HepG2 (cell line): ENCODE measurements around the gene ZBTB7C. TPM values are rescaled to one million over a fixed set of nuclear protein-coding genes. Genes with fewer than 3 reads are reported as not detected.

Experiments
- ATAC-seq: fragments of 200-7000 bp; cut with Tn5 transposase; 3 replicates; pipeline ENCODE4 v1.9.1; 2020; ENCODE audit warnings: mild to moderate bottlenecking, moderate library complexity
- BruUV-seq: library from RNA; stranded (reverse); fragments of 400-500 nt; replicated peaks from 2 replicates; lab custom pipeline; 2021; lab: Mats Ljungman, UMichigan
- CTCF ChIA-PET: fragments of 300-600 bp; formaldehyde crosslinking; extraction: SDS; loops from one replicate; lab custom pipeline; 2021; ENCODE audit warnings: low total read pairs, inconsistent platforms, low intra/inter-chr PET ratio; lab: Yijun Ruan, JAX
- POLR2A ChIA-PET: fragments of 350-600 bp; sonication (Branson Sonifier 250); formaldehyde crosslinking; loops from one replicate; lab custom pipeline; 2020; ENCODE audit warnings: antibody characterized with exemption, inconsistent platforms; lab: Yijun Ruan, JAX
- DNase-seq: peaks from one replicate; pipeline ENCODE4 v3.0.0-alpha.2; 2015; ENCODE audit warnings: low spot score
- FAIRE-seq: peaks from 3 replicates; lab custom pipeline; 2011; peaks lifted over from hg19 to GRCh38; lab: Jason Lieb, UNC
- H2AFZ ChIP-seq: one replicate; pipeline ENCODE4 v1.6.1; 2011; ENCODE audit warnings: low read length, inconsistent platforms
- H3K27ac ChIP-seq: fragments of 300-600 bp; 3 replicates; pipeline ENCODE4 v1.8.0; 2011; ENCODE audit warnings: mixed run types, mild to moderate bottlenecking, mixed read lengths, low read length, inconsistent platforms; ENCODE audit not compliant: insufficient read depth; ENCODE audit errors: extremely low read length
- H3K27me3 ChIP-seq, 2 experiments: fragments of 200-600 bp in 1 of 2; 2 replicates in 1 of 2; 3 replicates in 1 of 2; pipeline versions ENCODE4 v1.6.0 to v1.8.0; 2011; ENCODE audit warnings: low read length in 2 of 2, mild to moderate bottlenecking in 2 of 2, moderate library complexity in 2 of 2, inconsistent platforms in 1 of 2; ENCODE audit not compliant: insufficient read depth in 2 of 2, control insufficient read depth in 1 of 2
- H3K36me3 ChIP-seq, 2 experiments: fragments of 200-600 bp in 1 of 2; replicated peaks in 1 of 2; 2 replicates in 1 of 2; 3 replicates in 1 of 2; pipeline versions ENCODE4 v1.5.1 to v1.8.0; 2011; ENCODE audit warnings: low read length in 2 of 2, inconsistent platforms in 1 of 2; ENCODE audit not compliant: insufficient read depth in 2 of 2, control insufficient read depth in 1 of 2
- H3K4me1 ChIP-seq: 2 replicates; pipeline ENCODE4 v1.5.1; 2012; ENCODE audit warnings: low read length, inconsistent platforms; ENCODE audit not compliant: insufficient read depth
- H3K4me2 ChIP-seq: 2 replicates; pipeline ENCODE4 v1.6.0; 2011; ENCODE audit warnings: low read depth, low read length, inconsistent platforms
- H3K4me3 ChIP-seq, 3 experiments: fragments of 200-600 bp in 1 of 3; sonication (generic), shearing (Covaris generic) in 1 of 3; replicated peaks in 1 of 3; 2 replicates each; pipeline ENCODE4 v1.5.1; 2011 to 2016; ENCODE audit warnings: low read length in 3 of 3, inconsistent platforms in 2 of 3, low read depth in 2 of 3, mild to moderate bottlenecking in 2 of 3, control low read depth in 1 of 3, mixed read lengths in 1 of 3; ENCODE audit not compliant: insufficient read depth in 1 of 3
- H3K79me2 ChIP-seq: one replicate; pipeline ENCODE4 v1.6.1; 2011; ENCODE audit warnings: low read length, inconsistent platforms; ENCODE audit not compliant: insufficient read depth
- H3K9ac ChIP-seq: 2 replicates; pipeline ENCODE4 v1.6.0; 2011; ENCODE audit warnings: mild to moderate bottlenecking, low read depth, low read length, inconsistent platforms; ENCODE audit not compliant: insufficient read depth
- H3K9me3 ChIP-seq: 2 replicates; pipeline ENCODE4 v1.5.1; 2012; ENCODE audit warnings: mild to moderate bottlenecking, low read length
- H4K20me1 ChIP-seq: 2 replicates; pipeline ENCODE4 v1.6.0; 2011; ENCODE audit warnings: inconsistent platforms, mild to moderate bottlenecking, low read length, moderate library complexity; ENCODE audit not compliant: insufficient read depth
- ATF5 ChIP-seq: sonication (generic); formaldehyde crosslinking; IDR thresholded peaks from 2 replicates; pipeline ENCODE4 v1.4.0; 2020; ENCODE audit warnings: mild to moderate bottlenecking, low read depth, missing genetic modification reagents
- CENPX ChIP-seq: sonication (generic); formaldehyde crosslinking; IDR thresholded peaks from 2 replicates; pipeline ENCODE4 v1.9.0; 2021; ENCODE audit warnings: mild to moderate bottlenecking, missing genetic modification reagents, moderate library complexity
- IKZF5 ChIP-seq: IDR thresholded peaks from 2 replicates; pipeline ENCODE4 v1.6.1; 2018; ENCODE audit warnings: missing genetic modification reagents, mild to moderate bottlenecking, missing compliant biosample characterization
- PHF20 ChIP-seq: sonication (generic); formaldehyde crosslinking; IDR thresholded peaks from 2 replicates; pipeline ENCODE4 v1.5.0; 2020; ENCODE audit warnings: mild to moderate bottlenecking, missing genetic modification reagents
- RBAK ChIP-seq: sonication (generic); formaldehyde crosslinking; IDR thresholded peaks from 2 replicates; pipeline ENCODE4 v1.5.1; 2020; ENCODE audit warnings: mild to moderate bottlenecking, missing genetic modification reagents
- RORA ChIP-seq: sonication (generic); formaldehyde crosslinking; IDR thresholded peaks from 2 replicates; pipeline ENCODE4 v1.5.0; 2020; ENCODE audit warnings: mild to moderate bottlenecking, missing genetic modification reagents, moderate library complexity
- SIX4 ChIP-seq: sonication (generic); formaldehyde crosslinking; IDR thresholded peaks from 2 replicates; pipeline ENCODE4 v1.4.0; 2020; ENCODE audit warnings: missing genetic modification reagents
- TAF15 ChIP-seq: fragments of 200-400 bp; formaldehyde crosslinking; IDR thresholded peaks from one replicate; pipeline ENCODE4 v1.6.1; 2018; ENCODE audit warnings: mild to moderate bottlenecking, low read depth, low read length; ENCODE audit not compliant: poor library complexity, severe bottlenecking
- XRCC5 ChIP-seq: fragments of 200-400 bp; formaldehyde crosslinking; optimal IDR thresholded peaks from 2 replicates; pipeline ENCODE3; 2017; ENCODE audit warnings: mild to moderate bottlenecking, low read length
- ZBTB40 ChIP-seq, 2 experiments: fragments of 450-650 bp in 1 of 2; sonication (generic) in 1 of 2; formaldehyde crosslinking in 1 of 2; IDR thresholded peaks; 2 replicates each; pipeline versions ENCODE4 v1.6.1 to v1.8.0; 2016 to 2022; ENCODE audit warnings: antibody characterized with exemption in 1 of 2, mild to moderate bottlenecking in 1 of 2, missing genetic modification reagents in 1 of 2
- WGBS: methylation state at CpG from one replicate; pipeline ENCODE4 v1.1.6; 2017; ENCODE audit warnings: low lambda C conversion rate; 5-methylcytosine and 5-hydroxymethylcytosine counted together
- in situ Hi-C: cut with HindIII; loops from 2 replicates; pipeline ENCODE4 v1.10.0; 2017; ENCODE audit warnings: low pct_unique_long_range_greater_than_20kb; ENCODE audit not compliant: extremely low pct_ligation_motif_present
- intact Hi-C: fragments of 100-400 bp; cut with micrococcal nuclease; formaldehyde crosslinking; loops from one replicate; pipeline ENCODE4 v1.10.0; 2022; ENCODE audit not compliant: unreplicated experiment
- polyA plus RNA-seq, 8 experiments: library from polyadenylated mRNA; depleted of rRNA in 3 of 8; stranded (reverse) in 7 of 8; unstranded in 1 of 8; fragments of >200 nt; fragmentation: Illumina TruSeq in 4 of 8; extraction: Trizol in 4 of 8; gene quantifications; 2 replicates each; pipeline versions ENCODE4 v1.2.1 to v1.2.3, GENCODE V29; 2011 to 2016; ENCODE audit warnings: low read depth in 4 of 8, missing spikeins in 1 of 8, mixed read lengths in 1 of 8; ENCODE audit not compliant: insufficient read depth in 1 of 8
- total RNA-seq, 5 experiments: library from RNA; depleted of rRNA; stranded (reverse); fragments of >200 nt; fragmentation: Illumina TruSeq; extraction: Trizol; gene quantifications; 2 replicates each; pipeline ENCODE4 v1.2.3, GENCODE V29; 2016; ENCODE audit warnings: low read depth in 1 of 5

ZBTB7C gene
- total and polyA plus RNA-seq, 2 of the 13 experiments (the other 11 are each of a cell fraction or from before 2014, with no cell fraction given): 0.01 to 0.04 TPM

GRCh38 chr18:48030616-48031480 lies 378.3 kb downstream of the ZBTB7C start:
- no peaks in the 10 kb centered on the region for H3K9me3 ChIP-seq
- BruUV-seq: no TSS peak
- no peak overlapping the region for H3K4me3 ChIP-seq
- intact Hi-C loops: loop anchor here (5.0 kb wide), 1 partner anchor 416 kb away; no protein-coding TSS in a partner anchor
- FAIRE-seq: peak; percentile 74
- 27% methylated on average over 3 of the region's 4 CpGs for WGBS
- H3K4me2 ChIP-seq: no peak overlapping the region
- H3K27me3 ChIP-seq: peaks cover 0 to 16% of the 10 kb centered on the region in 2 experiments; a peak in 3 of 5 replicates
- H4K20me1 ChIP-seq: no peaks in the 10 kb centered on the region
- no peaks in the 10 kb centered on the region for H3K36me3 ChIP-seq
- H3K4me1 ChIP-seq: no peaks in the 10 kb centered on the region
- ATAC-seq: peak; percentile 94
- no peak overlapping the region for H2AFZ ChIP-seq
- ChIA-PET POLR2A (no interaction called here), CTCF (interaction anchor here (1.1 to 1.4 kb wide), 3 partner anchors 315 to 416 kb away, joined by 4 to 21 read pairs (median 5); no protein-coding TSS in a partner anchor)
- no peak overlapping the region for H3K27ac ChIP-seq
- peak; percentile 48 for DNase-seq
- in situ Hi-C loops: loop anchor here (10.0 kb wide), 1 partner anchor 314 kb away; no protein-coding TSS in a partner anchor
- H3K79me2 ChIP-seq: no peaks in the 10 kb centered on the region
- no peak overlapping the region for H3K9ac ChIP-seq
- no peak for TF ChIP-seq RBAK (CRISPR knock-in tag)
- no peak for TF ChIP-seq CENPX (CRISPR knock-in tag)
- TF ChIP-seq SIX4 (CRISPR knock-in tag): no peak
- peak; percentile 58 for TF ChIP-seq XRCC5
- no peak for TF ChIP-seq RORA (CRISPR knock-in tag)
- no peak for TF ChIP-seq TAF15
- TF ChIP-seq ATF5 (CRISPR knock-in tag): no peak
- no peak for TF ChIP-seq PHF20 (CRISPR knock-in tag)
- TF ChIP-seq IKZF5 (CRISPR knock-in tag): no peak
- TF ChIP-seq ZBTB40 (IDR thresholded peaks at IDR 0.05): no peak
- no peak for TF ChIP-seq ZBTB40 (CRISPR knock-in tag; IDR thresholded peaks at IDR 0.05)
